Osteoblast (primary cell): ENCODE data around the gene DSCAML1. TPM values are rescaled to one million over a fixed set of nuclear protein-coding genes. Genes with fewer than 3 reads are reported as not detected.

Experiments
- DNase-seq: peaks from one replicate; pipeline ENCODE4 v3.0.0; 2011; ENCODE audit warnings: low spot score, mixed read lengths; ENCODE audit not compliant: insufficient read length; ENCODE audit errors: missing footprints
- H2AFZ ChIP-seq: 2 replicates; pipeline ENCODE4 v1.6.0; 2011; ENCODE audit warnings: mild to moderate bottlenecking, low read length
- H3K27ac ChIP-seq: 2 replicates; pipeline ENCODE4 v1.5.1; 2011; ENCODE audit warnings: mild to moderate bottlenecking, low read depth, low read length, moderate library complexity
- H3K27me3 ChIP-seq: 2 replicates; pipeline ENCODE4 v1.6.0; 2012; ENCODE audit warnings: mild to moderate bottlenecking, control low read depth, inconsistent platforms, low read length, moderate library complexity; ENCODE audit not compliant: insufficient read depth
- H3K36me3 ChIP-seq: 2 replicates; pipeline ENCODE4 v1.5.1; 2011; ENCODE audit warnings: mild to moderate bottlenecking, low read length, control low read depth, moderate library complexity; ENCODE audit not compliant: insufficient read depth
- H3K4me1 ChIP-seq: 2 replicates; pipeline ENCODE4 v1.5.1; 2011; ENCODE audit warnings: mild to moderate bottlenecking, low read length, control low read depth, moderate library complexity; ENCODE audit not compliant: insufficient read depth
- H3K4me2 ChIP-seq: 2 replicates; pipeline ENCODE4 v1.6.0; 2011; ENCODE audit warnings: mild to moderate bottlenecking, low read length; ENCODE audit not compliant: insufficient read depth
- H3K4me3 ChIP-seq: fragments of 200-600 bp; sonication (generic); 3 replicates; pipeline ENCODE4 v1.5.1; 2012; ENCODE audit warnings: mild to moderate bottlenecking, low read length, inconsistent platforms; ENCODE audit not compliant: insufficient read depth
- H3K79me2 ChIP-seq: 2 replicates; pipeline ENCODE4 v1.6.0; 2012; ENCODE audit warnings: mild to moderate bottlenecking, low read length, control low read depth, inconsistent platforms; ENCODE audit not compliant: insufficient read depth
- H3K9me3 ChIP-seq: 2 replicates; pipeline ENCODE4 v1.5.1; 2011; ENCODE audit warnings: low read depth, low read length, control low read depth
- H4K20me1 ChIP-seq: 2 replicates; pipeline ENCODE4 v1.6.0; 2012; ENCODE audit warnings: mild to moderate bottlenecking, low read length, control low read depth; ENCODE audit not compliant: insufficient read depth
- total RNA-seq: library from RNA; depleted of rRNA; stranded (reverse); fragments of >200 nt; gene quantifications from 2 replicates; pipeline ENCODE4 v1.2.3, GENCODE V29; 2012
- TF ChIP-seq, protein P1 (sequence below): IDR thresholded peaks from 2 replicates; pipeline ENCODE4 v1.5.1; 2011; ENCODE audit warnings: mild to moderate bottlenecking, low read depth, low read length, moderate library complexity; ENCODE audit errors: extremely low read depth

Gene DSCAML1
- total RNA-seq, 1 donor = not detected

DNA sequence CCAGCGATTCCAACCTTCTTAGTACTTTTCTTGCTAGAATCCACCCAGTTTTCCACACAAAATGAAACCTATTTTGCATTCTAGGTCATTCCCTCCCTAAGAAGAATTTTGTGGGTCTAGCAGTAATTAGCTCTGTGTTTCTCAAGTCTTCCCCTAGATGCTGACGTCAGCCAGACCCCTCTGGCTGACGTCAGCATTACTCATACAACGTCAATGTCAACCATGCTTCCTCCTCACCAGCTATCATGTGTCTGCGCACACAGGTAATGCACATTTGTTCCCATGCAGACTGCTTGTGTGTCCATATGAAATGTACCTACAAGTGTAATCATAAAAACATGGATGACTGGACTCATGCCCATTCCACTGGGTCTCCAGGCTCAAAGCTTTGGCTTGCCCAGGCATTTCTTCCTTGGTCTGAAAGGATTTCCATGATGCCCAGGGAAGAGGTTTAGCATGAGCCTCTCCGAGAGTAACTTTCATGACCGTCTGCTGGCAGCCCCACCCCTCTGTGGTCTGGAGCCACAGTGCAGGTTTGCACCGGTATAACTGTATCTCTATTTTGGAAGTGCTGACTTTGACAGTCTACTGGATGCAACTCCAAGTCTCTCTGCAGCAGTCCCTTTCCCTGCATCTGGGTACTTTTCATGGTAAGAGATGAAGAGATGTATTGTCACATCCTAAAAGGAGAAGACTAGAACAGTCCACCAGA is 58.6 kb downstream of the DSCAML1 start:
- no peak overlapping the region for H3K4me2 ChIP-seq
- H2AFZ ChIP-seq = no peak overlapping the region
- TF ChIP-seq, protein P1, sequence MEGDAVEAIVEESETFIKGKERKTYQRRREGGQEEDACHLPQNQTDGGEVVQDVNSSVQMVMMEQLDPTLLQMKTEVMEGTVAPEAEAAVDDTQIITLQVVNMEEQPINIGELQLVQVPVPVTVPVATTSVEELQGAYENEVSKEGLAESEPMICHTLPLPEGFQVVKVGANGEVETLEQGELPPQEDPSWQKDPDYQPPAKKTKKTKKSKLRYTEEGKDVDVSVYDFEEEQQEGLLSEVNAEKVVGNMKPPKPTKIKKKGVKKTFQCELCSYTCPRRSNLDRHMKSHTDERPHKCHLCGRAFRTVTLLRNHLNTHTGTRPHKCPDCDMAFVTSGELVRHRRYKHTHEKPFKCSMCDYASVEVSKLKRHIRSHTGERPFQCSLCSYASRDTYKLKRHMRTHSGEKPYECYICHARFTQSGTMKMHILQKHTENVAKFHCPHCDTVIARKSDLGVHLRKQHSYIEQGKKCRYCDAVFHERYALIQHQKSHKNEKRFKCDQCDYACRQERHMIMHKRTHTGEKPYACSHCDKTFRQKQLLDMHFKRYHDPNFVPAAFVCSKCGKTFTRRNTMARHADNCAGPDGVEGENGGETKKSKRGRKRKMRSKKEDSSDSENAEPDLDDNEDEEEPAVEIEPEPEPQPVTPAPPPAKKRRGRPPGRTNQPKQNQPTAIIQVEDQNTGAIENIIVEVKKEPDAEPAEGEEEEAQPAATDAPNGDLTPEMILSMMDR = no peak
- no peaks in the 10 kb centered on the region for H3K9me3 ChIP-seq
- H3K36me3 ChIP-seq = no peaks in the 10 kb centered on the region
- H4K20me1 ChIP-seq = no peaks in the 10 kb centered on the region
- H3K27ac ChIP-seq = no peak overlapping the region
- DNase-seq = no peak
- H3K4me1 ChIP-seq = no peaks in the 10 kb centered on the region
- no peaks in the 10 kb centered on the region for H3K79me2 ChIP-seq
- H3K4me3 ChIP-seq = no peak overlapping the region
- no peaks in the 10 kb centered on the region for H3K27me3 ChIP-seq

DNA sequence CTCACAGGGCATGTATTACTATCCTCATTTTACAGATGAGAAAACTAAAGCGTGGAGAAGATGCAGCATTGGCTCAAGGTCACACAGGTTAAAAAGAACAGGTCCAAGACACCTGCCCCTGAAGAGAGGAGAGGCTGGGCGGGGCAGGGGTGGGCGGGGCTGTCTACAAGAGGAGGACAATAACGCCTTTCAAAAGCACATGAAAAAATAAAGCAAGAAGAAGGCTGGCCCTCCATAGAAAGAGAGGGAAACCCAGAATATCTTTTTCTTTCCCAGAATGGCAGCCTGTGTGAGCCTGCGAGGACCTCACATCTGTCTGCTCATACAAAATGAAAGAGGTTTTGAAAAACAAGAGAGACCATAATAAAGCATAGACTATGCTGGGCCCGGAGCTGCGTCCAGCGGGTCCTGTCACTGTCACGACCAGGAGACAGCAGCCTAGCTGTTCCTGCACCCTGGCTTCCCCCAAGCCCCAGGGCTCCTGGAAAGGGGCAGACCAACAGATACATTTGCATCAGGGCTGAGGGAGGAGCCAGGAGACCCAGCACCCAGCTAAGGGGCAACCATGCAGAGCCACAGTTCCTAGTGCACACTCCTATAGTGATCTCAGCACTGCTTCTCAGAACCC is 61.6 kb downstream of the DSCAML1 start:
- TF ChIP-seq, protein P1 = no peak
- Histone ChIP-seq H3K9me3 (no peaks in the 10 kb centered on the region), H3K4me3 (no peak overlapping the region), H4K20me1 (no peaks in the 10 kb centered on the region), H3K4me2 (no peak overlapping the region), H3K36me3 (no peaks in the 10 kb centered on the region), H3K27me3 (no peaks in the 10 kb centered on the region), H2AFZ (no peak overlapping the region), H3K4me1 (no peaks in the 10 kb centered on the region), H3K27ac (no peak overlapping the region), H3K79me2 (no peaks in the 10 kb centered on the region)
- no peak for DNase-seq

DNA sequence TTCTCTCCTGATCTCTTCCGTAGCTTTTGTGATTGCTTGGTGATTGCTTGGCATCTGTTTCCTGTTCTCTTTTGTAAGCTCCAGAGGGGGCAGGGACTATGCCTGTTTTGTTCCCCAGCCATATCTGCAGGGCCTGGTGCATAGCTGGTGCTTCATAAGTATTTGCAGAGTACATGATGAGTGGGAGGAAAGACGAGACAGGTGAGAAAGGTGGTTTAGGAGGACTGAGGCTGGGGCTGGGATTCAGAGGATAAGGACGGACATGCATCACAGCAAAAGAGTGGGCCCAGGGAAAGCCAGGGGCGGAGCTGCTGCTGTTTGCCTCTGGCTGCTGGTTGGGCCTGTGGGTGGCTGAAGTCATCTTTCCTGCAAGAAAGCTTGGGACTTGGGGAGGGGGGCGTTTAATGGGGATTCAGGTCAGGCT is 62.4 kb downstream of the DSCAML1 start:
- H3K36me3 ChIP-seq = no peaks in the 10 kb centered on the region
- H3K79me2 ChIP-seq = no peaks in the 10 kb centered on the region
- no peaks in the 10 kb centered on the region for H3K9me3 ChIP-seq
- H3K27ac ChIP-seq = no peak overlapping the region
- TF ChIP-seq, protein P1 = no peak
- H3K4me2 ChIP-seq = no peak overlapping the region
- no peak overlapping the region for H2AFZ ChIP-seq
- H4K20me1 ChIP-seq = no peaks in the 10 kb centered on the region
- H3K27me3 ChIP-seq = no peaks in the 10 kb centered on the region
- no peaks in the 10 kb centered on the region for H3K4me1 ChIP-seq
- H3K4me3 ChIP-seq = no peak overlapping the region
- no peak for DNase-seq

DNA sequence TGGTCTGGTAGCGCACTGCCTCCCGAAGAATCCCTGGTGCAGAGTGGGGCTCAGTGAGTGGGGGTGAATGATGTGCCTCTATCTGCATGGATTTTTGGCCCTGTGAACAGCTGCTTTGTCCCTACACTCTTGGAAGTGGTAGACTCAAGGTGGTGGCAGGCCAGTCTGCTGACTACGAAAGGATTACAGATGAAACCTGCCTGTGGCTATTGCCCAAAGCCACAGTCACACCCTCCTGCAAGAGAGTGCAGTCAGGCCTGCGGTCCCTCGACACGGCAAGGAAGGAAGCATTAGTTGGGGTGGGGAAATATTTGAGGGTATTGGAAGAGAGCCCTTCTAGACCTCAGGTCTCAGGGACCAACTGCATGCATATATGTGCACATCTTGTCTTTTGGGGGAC is 63.7 kb downstream of the DSCAML1 start:
- no peaks in the 10 kb centered on the region for H3K9me3 ChIP-seq
- H3K27ac ChIP-seq = no peak overlapping the region
- no peaks in the 10 kb centered on the region for H3K27me3 ChIP-seq
- no peak overlapping the region for H2AFZ ChIP-seq
- no peaks in the 10 kb centered on the region for H3K79me2 ChIP-seq
- H3K4me2 ChIP-seq = no peak overlapping the region
- no peaks in the 10 kb centered on the region for H3K4me1 ChIP-seq
- no peaks in the 10 kb centered on the region for H3K36me3 ChIP-seq
- TF ChIP-seq, protein P1 = no peak
- no peak for DNase-seq
- H4K20me1 ChIP-seq = no peaks in the 10 kb centered on the region
- H3K4me3 ChIP-seq = no peak overlapping the region
